B cell (primary cell): ENCODE data around the gene SNCB. TPM values are rescaled to one million over a fixed set of nuclear protein-coding genes. Genes with fewer than 3 reads are reported as not detected.

Experiments used
- ATAC-seq: fragments of 200-7000 bp; cut with Tn5 transposase; one replicate; pipeline ENCODE4 v1.10.0; 2021; ENCODE audit warnings: low read depth, mild to moderate bottlenecking, moderate number of reproducible peaks, moderate library complexity
- CTCF ChIA-PET: fragments of 350-600 bp; sonication (Branson Sonifier 250); formaldehyde crosslinking; loops from one replicate; lab custom pipeline; 2021; ENCODE audit warnings: antibody characterized with exemption, inconsistent platforms; lab: Charles Lee
- POLR2A ChIA-PET: fragments of 350-600 bp; sonication (Branson Sonifier 250); formaldehyde crosslinking; loops from one replicate; lab custom pipeline; 2021; ENCODE audit warnings: antibody characterized with exemption; lab: Charles Lee
- DNase-seq: peaks from one replicate; pipeline ENCODE4 v3.0.0; 2013
- H2AFZ ChIP-seq: 2 replicates; pipeline ENCODE4 v1.6.1; 2012; ENCODE audit warnings: mild to moderate bottlenecking, low read depth, low read length; ENCODE audit not compliant: insufficient read depth, poor library complexity, severe bottlenecking
- H3K27ac ChIP-seq, 2 donors: 1 replicate in 1 of 2; 2 replicates in 1 of 2; pipeline ENCODE4 v1.5.1; 2012 to 2013; ENCODE audit warnings: low read length in 2 of 2, mild to moderate bottlenecking in 2 of 2, moderate library complexity in 1 of 2
- H3K27me3 ChIP-seq, 4 experiments: fragments of 200-600 bp in 1 of 4; sonication (generic) in 1 of 4; replicated peaks in 1 of 4; 1 replicate in 2 of 4; 2 replicates in 2 of 4; pipeline versions ENCODE4 v1.6.1 to v1.7.0; 2013 to 2016; ENCODE audit warnings: low read length in 3 of 4, mild to moderate bottlenecking in 2 of 4, mixed read lengths in 1 of 4, moderate library complexity in 1 of 4; ENCODE audit not compliant: insufficient read depth in 4 of 4, control insufficient read depth in 3 of 4; ENCODE audit errors: control extremely low read depth in 1 of 4
- H3K36me3 ChIP-seq, 2 experiments: replicated peaks in 1 of 2; 1 replicate in 1 of 2; 2 replicates in 1 of 2; pipeline versions ENCODE4 v1.6.1 to v1.7.1; 2013; ENCODE audit warnings: low read length in 1 of 2; ENCODE audit not compliant: insufficient read depth in 2 of 2, control insufficient read depth in 1 of 2; ENCODE audit errors: control extremely low read depth in 1 of 2, extremely low read depth in 1 of 2
- H3K4me1 ChIP-seq, 2 donors: fragments of 200-600 bp in 1 of 2; sonication (generic) in 1 of 2; 1 replicate in 1 of 2; 2 replicates in 1 of 2; pipeline versions ENCODE4 v1.5.1 to v1.6.1; 2013 to 2017; ENCODE audit warnings: low read length in 2 of 2; ENCODE audit not compliant: control insufficient read depth in 2 of 2, insufficient read depth in 2 of 2
- H3K4me2 ChIP-seq: replicated peaks from 2 replicates; pipeline ENCODE3; 2012; ENCODE audit warnings: mild to moderate bottlenecking, low read depth, low read length; ENCODE audit not compliant: poor library complexity, severe bottlenecking
- H3K4me3 ChIP-seq, 5 experiments: fragments of 200-600 bp in 1 of 5; sonication (generic) in 1 of 5; 1 replicate in 3 of 5; 2 replicates in 2 of 5; pipeline versions ENCODE4 v1.5.1 to v1.7.0; 2011 to 2016; ENCODE audit warnings: low read length in 4 of 5, mild to moderate bottlenecking in 4 of 5, low read depth in 2 of 5, control low read depth in 1 of 5, moderate library complexity in 1 of 5; ENCODE audit not compliant: insufficient read depth in 1 of 5; ENCODE audit errors: control extremely low read depth in 1 of 5, extremely low read depth in 1 of 5
- H3K79me2 ChIP-seq: fragments of 200-600 bp; sonication (generic); one replicate; pipeline ENCODE4 v1.6.0; 2016; ENCODE audit warnings: low read length; ENCODE audit not compliant: control insufficient read depth, insufficient read depth
- H3K9ac ChIP-seq: fragments of 200-600 bp; sonication (generic); 2 replicates; pipeline ENCODE4 v1.6.1; 2017; ENCODE audit warnings: mild to moderate bottlenecking, low read length, moderate library complexity
- H3K9me3 ChIP-seq, 3 donors: one replicate each; pipeline versions ENCODE4 v1.6.1 to v1.7.1; 2013; ENCODE audit warnings: low read length in 2 of 3; ENCODE audit not compliant: control insufficient read depth in 2 of 3, insufficient read depth in 1 of 3; ENCODE audit errors: control extremely low read depth in 1 of 3
- H4K20me1 ChIP-seq: 2 replicates; pipeline ENCODE4 v1.6.0; 2012; ENCODE audit warnings: mild to moderate bottlenecking, low read length; ENCODE audit not compliant: insufficient read depth, control insufficient read depth, poor library complexity, severe bottlenecking
- H3K27ac Mint-ChIP-seq: one replicate; pipeline ENCODE4 v1.8.0; 2021; ENCODE audit warnings: mixed read lengths
- H3K27me3 Mint-ChIP-seq: one replicate; pipeline ENCODE4 v1.8.0; 2021; ENCODE audit warnings: mixed read lengths
- H3K4me1 Mint-ChIP-seq: one replicate; pipeline ENCODE4 v1.8.0; 2021; ENCODE audit warnings: mixed read lengths
- H3K4me3 Mint-ChIP-seq: one replicate; pipeline ENCODE4 v1.8.0; 2021; ENCODE audit warnings: mixed read lengths
- H3K9me3 Mint-ChIP-seq: one replicate; pipeline ENCODE4 v1.8.0; 2022; ENCODE audit warnings: mixed read lengths; ENCODE audit not compliant: insufficient read depth
- CTCF ChIP-seq: fragments of 200-600 bp; IDR thresholded peaks from one replicate; pipeline ENCODE4 v1.8.0; 2022; ENCODE audit warnings: antibody characterized with exemption, mild to moderate bottlenecking
- EZH2 ChIP-seq: IDR thresholded peaks from 2 replicates; pipeline ENCODE4 v1.6.1; 2012; ENCODE audit warnings: borderline replicate concordance, low read depth, mild to moderate bottlenecking, moderate library complexity, low read length; ENCODE audit not compliant: insufficient read depth, poor library complexity, severe bottlenecking
- WGBS: methylation state at CpG from one replicate; pipeline ENCODE4 v1.1.5; 2013; ENCODE audit warnings: missing lambda C conversion rate; ENCODE audit not compliant: insufficient coverage; 5-methylcytosine and 5-hydroxymethylcytosine counted together
- intact Hi-C: fragments of 100-400 bp; cut with micrococcal nuclease; formaldehyde crosslinking; loops from one replicate; pipeline ENCODE4 v1.10.0; 2022
- polyA plus RNA-seq: library from polyadenylated mRNA; depleted of rRNA; stranded (reverse); fragments of >200 nt; gene quantifications from 2 replicates; pipeline ENCODE4 v1.2.3, GENCODE V29; 2012
- total RNA-seq, 2 donors: library from RNA; stranded (reverse); fragments of 120-200 nt in 1 of 2; gene quantifications; 1 replicate in 1 of 2; 2 replicates in 1 of 2; pipeline versions ENCODE4 v1.2.3 to v1.2.4, GENCODE V29; 2013 to 2022

SNCB gene
- total and polyA plus RNA-seq, 2 donors (not counting 1 experiment from before 2014, with no cell fraction given) = 0.09 TPM; not detected in 1

- Histone ChIP-seq H2AFZ (no peak overlapping the region), H3K9me3 (no peaks in the 10 kb centered on the region), H3K4me3 (no peak overlapping the region), H4K20me1 (no peaks in the 10 kb centered on the region), H3K9ac (no peak overlapping the region), H3K4me1 (peaks cover 6 to 14% of the 10 kb centered on the region in 2 donors), H3K36me3 (no peaks in the 10 kb centered on the region), H3K27me3 (peaks cover 0 to 8% (median 2%) of the 10 kb centered on the region in 4 experiments), H3K79me2 (no peaks in the 10 kb centered on the region), H3K4me2 (no peak overlapping the region), H3K27ac (no peak overlapping the region)
- TF ChIP-seq EZH2 (no peak), CTCF (no peak)
- no peaks in the 10 kb centered on the region for H3K9me3 Mint-ChIP-seq
- ChIA-PET CTCF (interaction anchor here (0.9 kb wide), 1 partner anchor 13 kb away, joined by 3 read pairs; the partner anchor contains the start of genes EIF4E1B and SNCB), POLR2A (no interaction called here)
- WGBS = 87% methylated on average over 12 of the region's 15 CpGs
- H3K27me3 Mint-ChIP-seq = peaks cover 7% of the 10 kb centered on the region
- H3K27ac Mint-ChIP-seq = no peak overlapping the region
- H3K4me1 Mint-ChIP-seq = peaks cover 15% of the 10 kb centered on the region
- no peak overlapping the region for H3K4me3 Mint-ChIP-seq
- intact Hi-C loops = no loop called here
- no peak for ATAC-seq
- DNase-seq = no peak
Observed at GRCh38 chr5:176642675-176643490, 12.5 kb upstream of the SNCB start.

GRCh38 chr5:176640616-176641015 is 10.3 kb upstream of the SNCB start:
- Mint-ChIP-seq H3K9me3 (no peaks in the 10 kb centered on the region), H3K4me3 (no peak overlapping the region), H3K27ac (no peak overlapping the region), H3K4me1 (no peaks in the 10 kb centered on the region), H3K27me3 (peaks cover 12% of the 10 kb centered on the region)
- intact Hi-C loops = no loop called here
- TF ChIP-seq EZH2 = no peak
- TF ChIP-seq CTCF = no peak
- H3K4me2 ChIP-seq = no peak overlapping the region
- no peak overlapping the region for H2AFZ ChIP-seq
- DNase-seq = no peak
- H3K36me3 ChIP-seq = no peaks in the 10 kb centered on the region
- WGBS = 85% methylated on average over 3 of the region's 4 CpGs
- H3K27me3 ChIP-seq = peaks cover 0 to 19% (median 2%) of the 10 kb centered on the region in 4 experiments
- no peaks in the 10 kb centered on the region for H3K4me1 ChIP-seq
- peaks cover 0 to 7% (median 0%) of the 10 kb centered on the region in 3 donors for H3K9me3 ChIP-seq
- no peaks in the 10 kb centered on the region for H4K20me1 ChIP-seq
- ChIA-PET CTCF (interaction anchor here (0.7 kb wide), 1 partner anchor 10 kb away, joined by 3 read pairs; the partner anchor contains the start of genes EIF4E1B and SNCB), POLR2A (no interaction called here)
- no peaks in the 10 kb centered on the region for H3K79me2 ChIP-seq
- H3K27ac ChIP-seq = no peak overlapping the region
- H3K4me3 ChIP-seq = no peak overlapping the region
- no peak overlapping the region for H3K9ac ChIP-seq
- ATAC-seq = no peak
